HG03039 (cell line): ENCODE results near the gene EEPD1.

Experiments
- ATAC-seq: cut with Tn5 transposase; IDR thresholded peaks from one replicate; pipeline ENCODE4 v1.9.1; 2021; ENCODE audit warnings: mild to moderate bottlenecking, moderate library complexity; ENCODE audit not compliant: unreplicated experiment

The EEPD1 gene

DNA sequence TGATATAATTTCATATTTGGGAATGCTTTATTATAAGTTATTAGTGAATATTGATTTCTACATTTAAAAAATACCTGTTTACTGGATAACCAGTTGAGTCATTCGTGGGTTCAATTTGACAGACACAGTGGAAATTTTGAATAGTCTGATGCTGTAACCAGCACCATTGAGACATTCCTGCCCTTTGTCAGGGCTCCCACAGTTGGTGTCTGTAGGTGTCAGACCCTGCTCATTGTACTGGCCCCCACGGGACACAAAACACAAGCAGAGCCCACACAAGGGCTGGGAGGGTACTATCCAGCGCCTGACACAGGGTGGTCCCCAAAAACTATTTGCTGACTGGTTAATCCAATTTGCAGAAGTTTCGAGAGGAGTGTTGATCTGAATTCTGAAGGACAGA is 35.9 kb downstream of the EEPD1 start:
- ATAC-seq, result no peak

GRCh38 chr7:36190447-36191291 is 37.6 kb downstream of the EEPD1 start:
- no peak for ATAC-seq

GRCh38 chr7:36191292-36191920 is 38.4 kb downstream of the EEPD1 start:
- no peak for ATAC-seq

DNA sequence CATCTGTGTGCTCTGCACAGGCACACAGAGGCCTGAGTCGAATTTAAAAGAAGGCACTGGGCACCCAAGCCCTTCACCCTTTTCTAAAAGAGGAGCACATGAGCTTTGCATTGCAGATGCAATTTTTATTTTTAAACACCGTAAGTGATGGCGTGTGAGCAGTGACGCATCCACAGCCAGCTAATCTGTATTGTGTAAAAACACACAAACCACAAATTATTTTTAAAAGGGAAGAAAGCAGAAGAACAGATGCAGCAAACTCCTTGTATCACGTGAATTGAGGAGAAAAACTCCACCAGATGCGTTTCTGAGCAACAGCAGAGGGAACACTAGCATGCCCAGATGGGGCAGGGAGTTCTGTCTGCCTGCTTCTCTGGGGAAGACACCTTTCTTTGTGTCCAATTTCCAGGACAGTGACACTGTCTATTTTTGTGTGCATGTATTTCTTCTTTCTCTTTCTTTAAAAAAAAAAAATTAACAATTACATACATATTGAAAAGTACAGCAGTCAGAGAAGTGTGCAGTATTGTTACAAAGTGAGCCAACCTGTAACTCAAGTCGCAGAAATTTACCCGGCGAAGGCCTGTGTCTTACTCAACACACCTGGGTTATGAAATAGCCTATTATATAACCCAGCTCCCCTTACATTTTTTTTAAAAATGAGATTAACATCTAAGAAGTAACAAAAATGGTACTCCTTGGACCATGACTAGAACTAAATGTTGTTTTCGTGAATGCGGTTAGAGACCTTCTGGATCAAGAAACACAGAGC is 39.2 kb downstream of the EEPD1 start:
- ATAC-seq, result peak; percentile 50

DNA sequence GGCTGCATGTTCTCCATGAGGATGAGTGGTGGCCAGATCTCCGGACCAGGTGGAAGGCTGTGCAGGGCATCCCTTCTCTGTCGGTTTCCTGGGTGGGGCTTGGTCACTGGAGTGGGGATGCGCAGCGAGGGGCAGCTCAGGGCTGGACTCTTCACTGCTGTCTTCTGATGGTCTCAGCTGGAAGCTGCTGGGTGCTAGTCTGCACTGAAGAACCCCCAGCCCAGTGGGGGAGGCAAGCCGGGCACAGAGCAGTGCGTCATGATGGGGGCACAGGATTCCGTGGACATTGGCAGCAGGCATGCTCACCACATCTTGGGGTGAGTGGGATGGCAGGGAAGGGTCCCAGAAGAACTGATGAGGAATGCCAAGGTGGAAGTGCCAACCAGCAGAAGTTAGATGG is 39.8 kb downstream of the EEPD1 start:
- no peak for ATAC-seq

DNA sequence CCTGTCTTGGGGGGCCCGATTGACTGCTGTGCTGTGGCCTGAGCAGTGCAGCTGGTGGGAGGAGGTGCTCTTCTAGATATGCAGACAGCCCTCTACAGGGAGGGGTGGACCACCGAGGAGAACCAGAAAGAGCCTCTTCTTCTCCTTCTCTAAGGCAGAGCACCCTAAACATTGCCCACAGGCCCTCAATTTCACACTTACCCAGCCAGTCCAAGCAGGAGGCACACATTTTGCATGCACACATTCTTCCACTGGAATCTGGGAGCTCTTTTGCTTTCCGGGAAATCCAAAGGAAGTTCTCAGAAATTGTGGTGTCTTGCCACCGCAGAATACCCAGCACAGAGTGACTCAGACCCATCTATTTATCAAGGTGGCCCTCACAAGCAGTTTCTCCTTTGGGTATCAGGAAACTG is 45.8 kb downstream of the EEPD1 start:
- ATAC-seq, result no peak

- ATAC-seq, result no peak
These were observed 46.3 kb downstream of the EEPD1 start for GRCh38 chr7:36199329-36199728.

DNA sequence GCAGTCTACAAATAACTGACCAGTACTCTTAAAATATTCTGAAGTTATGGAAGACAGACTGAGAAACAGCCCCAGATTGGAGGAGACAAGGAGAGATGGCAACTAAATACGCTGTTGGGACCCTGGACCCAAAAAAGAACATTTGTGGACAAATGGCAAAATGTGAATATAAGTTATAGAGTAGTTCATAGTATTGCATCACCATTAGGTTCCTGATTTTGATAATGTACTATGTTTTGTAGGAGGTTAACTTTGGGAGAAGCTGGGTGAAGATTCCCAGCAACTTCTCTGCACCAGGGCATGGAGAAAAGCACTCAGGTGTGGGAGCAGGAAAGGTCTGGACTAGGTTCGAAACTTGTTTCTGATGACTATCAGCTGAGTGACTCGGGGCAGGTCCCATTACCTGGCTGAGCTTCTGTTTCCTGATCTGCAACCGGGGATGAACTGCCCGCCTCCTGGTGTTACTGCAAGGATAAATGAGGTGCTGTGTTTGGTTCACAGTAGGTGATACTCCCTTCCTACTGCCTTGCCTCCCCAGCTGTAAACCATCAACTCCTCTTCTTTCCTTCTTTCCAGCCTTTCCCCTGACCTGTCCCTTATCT is 48.2 kb downstream of the EEPD1 start:
- ATAC-seq, result no peak

DNA sequence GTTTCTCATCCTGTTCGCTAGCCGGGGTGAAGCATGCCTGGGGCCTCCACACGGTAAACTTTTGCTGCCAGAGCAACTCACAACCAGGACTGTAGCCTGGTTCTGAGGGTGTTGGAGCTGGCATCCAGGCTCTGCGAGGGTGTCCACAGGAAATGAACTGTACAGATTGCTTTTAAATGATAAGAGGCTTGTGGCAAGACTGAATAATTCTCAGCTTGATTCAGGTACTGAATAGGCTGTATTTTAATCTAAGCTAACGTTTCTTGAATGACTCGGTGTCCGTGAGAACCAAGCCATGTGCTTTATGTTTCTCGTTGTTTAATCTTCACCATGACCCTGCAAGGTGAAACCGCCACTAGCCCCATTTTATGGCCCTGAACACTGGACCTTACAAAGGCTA is 49.3 kb downstream of the EEPD1 start:
- ATAC-seq, result no peak

DNA sequence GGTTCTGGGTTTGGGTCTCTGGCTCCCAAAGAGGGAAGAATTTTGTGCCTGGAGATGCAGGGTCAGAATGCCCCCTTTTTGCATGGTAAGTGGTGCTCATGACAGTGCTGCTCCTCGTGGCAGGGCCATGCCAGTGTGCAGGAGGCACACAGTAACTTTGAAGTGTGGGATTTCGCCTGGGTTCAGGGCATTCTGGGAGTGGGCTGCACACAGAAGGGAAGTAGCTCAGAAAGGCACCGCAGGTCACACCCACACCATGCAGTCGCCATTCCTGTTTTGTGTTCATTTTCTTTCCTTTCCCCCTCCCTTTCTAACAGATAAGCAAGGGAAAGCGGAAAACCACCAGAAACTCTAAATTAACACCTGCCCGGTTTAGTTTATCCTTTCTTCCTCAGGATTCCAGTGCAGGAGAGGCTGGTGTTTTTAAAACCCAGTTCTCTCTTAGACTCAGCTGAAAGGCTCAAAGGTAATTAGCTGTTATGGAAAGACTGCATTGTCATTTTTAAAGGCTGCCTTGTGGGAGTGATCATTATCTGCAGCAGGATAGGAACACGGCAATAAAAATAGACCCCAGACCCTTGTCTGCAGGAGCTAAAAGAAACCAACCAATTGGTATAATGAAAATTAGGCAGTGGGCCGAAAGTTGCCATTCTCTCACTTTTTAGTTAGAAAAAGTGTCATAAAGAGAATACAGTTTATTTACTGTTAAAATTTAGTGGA is 50.2 kb downstream of the EEPD1 start:
- no peak for ATAC-seq

DNA sequence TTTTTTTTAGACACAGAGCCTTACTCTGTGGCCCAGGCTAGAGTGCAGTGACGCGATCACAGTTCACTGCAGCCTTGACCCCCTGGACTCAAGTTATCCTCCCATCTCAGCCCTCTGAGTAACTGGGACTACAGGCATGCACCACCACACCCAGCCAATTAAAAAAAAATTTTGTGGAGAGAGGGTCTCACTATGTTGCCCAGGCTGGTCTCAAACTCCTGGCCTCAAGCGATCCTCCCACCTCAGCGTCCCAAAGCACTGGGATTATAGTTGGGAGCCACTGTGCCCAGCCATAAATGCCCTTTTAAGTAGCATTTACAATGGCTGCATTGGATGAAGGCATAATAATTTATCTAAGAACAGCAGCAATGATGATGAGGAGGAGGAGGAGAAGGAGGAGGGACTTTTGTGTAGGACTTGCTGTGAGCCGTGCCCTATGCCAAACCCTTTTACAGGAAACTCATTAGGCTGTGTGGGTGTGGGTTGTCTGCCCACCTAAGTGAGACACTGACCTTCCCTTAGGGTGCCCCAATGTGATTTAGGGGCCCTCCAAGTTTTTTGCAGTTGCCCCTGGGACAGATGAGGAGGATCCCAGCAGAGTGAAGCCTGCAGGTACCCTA is 51.1 kb downstream of the EEPD1 start:
- ATAC-seq, result no peak

GRCh38 chr7:36204929-36205635 is 52.0 kb downstream of the EEPD1 start:
- no peak for ATAC-seq

- no peak for ATAC-seq
These were observed 52.7 kb downstream of the EEPD1 start for GRCh38 chr7:36205803-36206202.

- no peak for ATAC-seq
These were observed 54.6 kb downstream of the EEPD1 start for GRCh38 chr7:36207451-36208291.

- no peak for ATAC-seq
These were observed 55.4 kb downstream of the EEPD1 start for GRCh38 chr7:36208426-36208825.

DNA sequence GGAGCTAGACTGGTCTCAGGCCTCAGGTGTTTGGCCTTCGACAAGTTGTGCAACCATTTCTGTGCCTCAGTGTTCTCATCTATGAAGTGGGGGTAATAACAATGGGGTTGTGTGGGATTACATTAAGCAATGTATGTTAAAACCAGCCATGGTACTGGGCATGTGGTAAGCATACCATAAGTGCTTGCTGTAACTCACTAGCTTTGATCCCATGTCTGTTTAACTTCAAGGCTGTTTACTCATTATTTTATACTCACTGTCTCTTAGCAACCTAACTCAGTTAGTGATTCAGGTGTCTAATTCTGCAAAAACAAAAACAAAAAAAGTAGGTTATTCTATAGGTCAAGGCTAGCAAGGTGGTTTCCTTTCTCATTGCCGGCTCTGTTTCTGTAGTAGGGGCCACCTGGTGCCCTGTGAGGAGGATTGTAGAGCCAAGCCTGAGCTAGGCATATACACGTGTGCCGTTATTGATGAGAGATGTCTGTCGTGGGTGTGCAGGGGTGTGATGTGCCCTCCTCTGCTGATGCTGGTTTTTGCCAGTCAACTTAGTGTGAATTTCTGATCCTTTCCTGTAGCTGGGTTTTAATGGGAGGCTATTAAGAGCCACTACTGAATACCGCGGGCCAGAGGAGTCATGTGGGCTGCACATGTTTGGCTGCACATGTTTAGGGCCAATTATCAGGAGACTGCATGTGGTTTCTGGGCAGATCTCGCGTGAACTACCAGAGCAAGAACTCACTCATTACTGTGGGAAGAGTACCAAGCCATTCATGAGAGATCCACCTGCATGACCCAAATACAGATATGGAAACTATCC is 56.2 kb downstream of the EEPD1 start:
- ATAC-seq, result no peak

- no peak for ATAC-seq
These were observed 56.7 kb downstream of the EEPD1 start for GRCh38 chr7:36209814-36210183.
